Esophagus muscularis mucosa (tissue), 4 donors: ENCODE measurements around the gene NT5C. TPM values are rescaled to one million over a fixed set of nuclear protein-coding genes. Genes with fewer than 3 reads are reported as not detected.
"Not testable (repeated sequence)": the region's sequence is repeated elsewhere in the genome, so short reads cannot be mapped to it uniquely, and the experiment has no call there.

ENCODE experiments used
- DNase-seq: peaks from one replicate; pipeline ENCODE4 v3.0.0-alpha.2; 2017; ENCODE audit errors: extremely low spot score
- H3K27ac ChIP-seq, 4 donors: fragments of 200-600 bp; sonication (generic); replicated peaks in 1 of 4; 1 replicate in 3 of 4; 2 replicates in 1 of 4; pipeline ENCODE4 v1.5.1; 2016 to 2019; ENCODE audit warnings: mild to moderate bottlenecking in 1 of 4
- H3K27me3 ChIP-seq, 4 donors: fragments of 200-600 bp; sonication (generic); one replicate each; pipeline versions ENCODE4 v1.5.1 to v1.6.0; 2016 to 2019
- H3K36me3 ChIP-seq, 4 donors: fragments of 200-600 bp; sonication (generic); one replicate each; pipeline ENCODE4 v1.5.1; 2016 to 2019
- H3K4me1 ChIP-seq, 4 donors: fragments of 200-600 bp; sonication (generic); one replicate each; pipeline ENCODE4 v1.5.1; 2016 to 2019
- H3K4me3 ChIP-seq, 4 donors: fragments of 200-600 bp; sonication (generic); 1 replicate in 2 of 4; 2 replicates in 2 of 4; pipeline ENCODE4 v1.5.1; 2016 to 2019; ENCODE audit warnings: mild to moderate bottlenecking in 4 of 4, moderate library complexity in 1 of 4
- H3K9me3 ChIP-seq, 4 donors: fragments of 200-600 bp; sonication (generic); 1 replicate in 3 of 4; 2 replicates in 1 of 4; pipeline ENCODE4 v1.5.1; 2016 to 2019
- CTCF ChIP-seq, 3 experiments: fragments of 200-600 bp in 2 of 3; fragments of 450-650 bp in 1 of 3; sonication (generic) in 2 of 3; IDR thresholded peaks; one replicate each; pipeline ENCODE4 v1.5.1; 2017 to 2019; ENCODE audit warnings: antibody characterized with exemption in 3 of 3, mild to moderate bottlenecking in 2 of 3, moderate library complexity in 1 of 3
- EP300 ChIP-seq: sonication (generic); formaldehyde crosslinking; IDR thresholded peaks from one replicate; pipeline ENCODE4 v1.6.1; 2017; ENCODE audit warnings: antibody characterized with exemption
- POLR2A ChIP-seq: fragments of 450-650 bp; IDR thresholded peaks from one replicate; pipeline ENCODE4 v1.6.1; 2017; ENCODE audit warnings: antibody characterized with exemption, moderate library complexity, mild to moderate bottlenecking, low read depth
- POLR2AphosphoS5 ChIP-seq, 2 donors: sonication (generic); formaldehyde crosslinking; IDR thresholded peaks; one replicate each; pipeline ENCODE4 v1.6.1; 2017; ENCODE audit warnings: antibody characterized with exemption in 2 of 2
- WGBS: methylation state at CpG from one replicate; pipeline ENCODE4 v1.1.5; 2018; 5-methylcytosine and 5-hydroxymethylcytosine counted together
- intact Hi-C: fragments of 100-400 bp; cut with DNase I; formaldehyde crosslinking; loops from one replicate; pipeline ENCODE4 v1.15.1; 2023
- total RNA-seq, 4 donors: library from RNA; depleted of rRNA; stranded (reverse); fragments of >200 nt; gene quantifications; one replicate each; pipeline versions ENCODE4 v1.1.0 to v1.2.1, GENCODE V29; 2016

Gene NT5C
- total RNA-seq, 4 donors from 2014 or later: 70.6 to 98.7 (median 75.1) TPM

- DNase-seq: no peak
- Histone ChIP-seq H3K27me3 (no peaks in the 10 kb centered on the region), H3K36me3 (peaks cover 34 to 98% (median 77%) of the 10 kb centered on the region in 4 donors), H3K4me3 (no peak overlapping the region), H3K27ac (no peak overlapping the region), H3K4me1 (peaks cover 5 to 51% (median 41%) of the 10 kb centered on the region in 4 donors), H3K9me3 (no peaks in the 10 kb centered on the region)
- intact Hi-C loops: no loop called here
- TF ChIP-seq POLR2A (no peak), CTCF (IDR thresholded peaks at IDR 0.05) (no peak), POLR2AphosphoS5 (IDR thresholded peaks at IDR 0.05) (no peak), EP300 (no peak)
- WGBS: 96% methylated on average over 11 of the region's 11 CpGs
These were observed 43.5 kb upstream of the NT5C start for GRCh38 chr17:75174996-75175395.

DNA sequence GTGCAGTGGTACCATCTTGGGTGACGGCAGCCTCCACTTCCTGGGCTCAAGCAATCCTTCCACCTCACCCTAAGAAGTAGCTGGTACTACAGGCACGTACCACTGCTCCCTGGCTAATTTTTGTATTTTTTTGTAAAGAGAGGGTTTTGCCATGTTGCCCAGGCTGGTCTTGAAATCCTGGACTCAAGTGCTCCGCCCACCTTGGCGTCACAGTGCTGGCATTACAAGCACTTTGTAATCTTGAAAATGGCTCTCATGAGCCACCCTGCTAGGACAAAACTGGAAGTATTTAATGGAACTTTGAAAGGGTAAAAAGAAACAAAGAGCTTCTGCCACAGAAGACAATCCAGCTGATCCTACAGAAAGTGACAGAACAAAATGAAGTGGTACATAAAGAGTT, 42.0 kb upstream of the NT5C start:
- peaks cover 46 to 98% (median 79%) of the 10 kb centered on the region in 4 donors for H3K36me3 ChIP-seq
- WGBS: 84% methylated on average over 4 of the region's 4 CpGs
- TF ChIP-seq POLR2AphosphoS5 (IDR thresholded peaks at IDR 0.05): no peak
- TF ChIP-seq EP300: no peak
- TF ChIP-seq POLR2A: no peak
- no peak for TF ChIP-seq CTCF (IDR thresholded peaks at IDR 0.05)
- H3K27ac ChIP-seq: no peak overlapping the region
- H3K4me3 ChIP-seq: no peak overlapping the region
- intact Hi-C loops: no loop called here
- no peaks in the 10 kb centered on the region for H3K27me3 ChIP-seq
- peaks cover 0 to 39% (median 27%) of the 10 kb centered on the region in 4 donors for H3K4me1 ChIP-seq
- no peaks in the 10 kb centered on the region for H3K9me3 ChIP-seq
- no peak for DNase-seq

GRCh38 chr17:75168998-75169397, 37.5 kb upstream of the NT5C start:
- intact Hi-C loops: no loop called here
- TF ChIP-seq POLR2AphosphoS5 (IDR thresholded peaks at IDR 0.05) (no peak), EP300 (no peak), CTCF (IDR thresholded peaks at IDR 0.05) (no peak), POLR2A (no peak)
- peaks cover 0 to 29% (median 20%) of the 10 kb centered on the region in 4 donors for H3K4me1 ChIP-seq
- 93% methylated on average over 4 of the region's 4 CpGs for WGBS
- H3K9me3 ChIP-seq: no peaks in the 10 kb centered on the region
- no peaks in the 10 kb centered on the region for H3K27me3 ChIP-seq
- H3K36me3 ChIP-seq: peaks cover 47 to 93% (median 75%) of the 10 kb centered on the region in 4 donors
- H3K27ac ChIP-seq: no peak overlapping the region
- no peak overlapping the region for H3K4me3 ChIP-seq
- no peak for DNase-seq

DNA sequence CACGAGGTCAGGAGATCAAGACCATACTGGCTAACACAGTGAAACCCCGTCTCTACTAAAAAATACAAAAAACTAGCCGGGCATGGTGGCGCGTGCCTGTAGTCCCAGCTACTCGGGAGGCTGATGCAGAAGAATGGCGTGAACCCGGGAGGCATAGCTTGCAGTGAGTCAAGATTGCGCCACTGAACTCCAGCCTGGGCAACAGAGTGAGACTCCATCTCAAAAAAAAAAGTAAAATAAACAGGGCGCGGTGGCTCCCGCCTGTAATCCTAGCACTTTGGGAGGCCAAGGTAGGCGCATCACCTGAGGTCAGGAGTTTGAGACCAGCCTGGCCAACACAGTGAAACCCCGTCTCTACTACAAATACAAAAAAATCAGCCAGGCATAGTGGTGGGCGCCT, 33.1 kb upstream of the NT5C start:
- not testable (repeated sequence) for H3K9me3 ChIP-seq
- peaks cover 22 to 69% (median 49%) of the 10 kb centered on the region in 4 donors for H3K36me3 ChIP-seq

DNA sequence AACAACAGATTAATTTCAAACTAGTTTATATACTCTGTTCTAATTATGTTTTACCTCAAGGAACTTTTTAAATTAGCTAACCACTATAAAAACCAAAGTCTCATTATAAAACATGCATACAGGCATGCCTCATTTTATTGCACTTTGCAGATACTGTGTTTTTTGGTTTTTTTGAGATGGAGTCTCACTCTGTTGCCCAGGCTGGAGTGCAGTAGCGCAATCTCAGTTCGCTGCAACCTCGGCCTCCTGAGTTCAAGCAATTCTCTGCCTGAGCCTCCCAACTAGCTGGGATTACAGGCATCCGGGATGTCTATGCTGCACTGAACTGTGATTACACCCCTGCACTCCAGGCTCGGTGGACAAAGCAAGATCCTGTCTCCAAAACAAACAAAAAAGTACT, 31.5 kb upstream of the NT5C start:
- Histone ChIP-seq H3K9me3 (no peaks in the 10 kb centered on the region), H3K4me1 (no peaks in the 10 kb centered on the region), H3K36me3 (peaks cover 13 to 56% (median 36%) of the 10 kb centered on the region in 4 donors), H3K4me3 (no peak overlapping the region), H3K27me3 (no peaks in the 10 kb centered on the region), H3K27ac (no peak overlapping the region)
- DNase-seq: no peak
- intact Hi-C loops: no loop called here
- TF ChIP-seq EP300: no peak
- TF ChIP-seq POLR2AphosphoS5 (IDR thresholded peaks at IDR 0.05): no peak
- 93% methylated on average over 5 of the region's 5 CpGs for WGBS

More for the DNA sequence above, 33.1 kb upstream of the NT5C start:
- DNase-seq, intact Hi-C loops, H3K4me1 ChIP-seq, H3K27ac ChIP-seq, H3K27me3 ChIP-seq, H3K4me3 ChIP-seq: not testable (repeated sequence)
- 96% methylated on average over 15 of the region's 15 CpGs for WGBS

GRCh38 chr17:75160211-75160610, 28.7 kb upstream of the NT5C start:
- no peaks in the 10 kb centered on the region for H3K9me3 ChIP-seq
- peaks cover 0 to under 1% (median 0%) of the 10 kb centered on the region in 4 donors for H3K4me1 ChIP-seq
- H3K27ac ChIP-seq: no peak overlapping the region
- no peaks in the 10 kb centered on the region for H3K27me3 ChIP-seq
- no peak overlapping the region for H3K4me3 ChIP-seq
- H3K36me3 ChIP-seq: peaks cover 4 to 30% (median 14%) of the 10 kb centered on the region in 4 donors
- no peak for DNase-seq
- intact Hi-C loops: no loop called here
- WGBS: 92% methylated on average over 5 of the region's 5 CpGs
- no peak for TF ChIP-seq CTCF (IDR thresholded peaks at IDR 0.05)
- TF ChIP-seq EP300: no peak
- TF ChIP-seq POLR2A: no peak
